ENCODE measurements around the gene NAT14.

The NAT14 gene

DNA sequence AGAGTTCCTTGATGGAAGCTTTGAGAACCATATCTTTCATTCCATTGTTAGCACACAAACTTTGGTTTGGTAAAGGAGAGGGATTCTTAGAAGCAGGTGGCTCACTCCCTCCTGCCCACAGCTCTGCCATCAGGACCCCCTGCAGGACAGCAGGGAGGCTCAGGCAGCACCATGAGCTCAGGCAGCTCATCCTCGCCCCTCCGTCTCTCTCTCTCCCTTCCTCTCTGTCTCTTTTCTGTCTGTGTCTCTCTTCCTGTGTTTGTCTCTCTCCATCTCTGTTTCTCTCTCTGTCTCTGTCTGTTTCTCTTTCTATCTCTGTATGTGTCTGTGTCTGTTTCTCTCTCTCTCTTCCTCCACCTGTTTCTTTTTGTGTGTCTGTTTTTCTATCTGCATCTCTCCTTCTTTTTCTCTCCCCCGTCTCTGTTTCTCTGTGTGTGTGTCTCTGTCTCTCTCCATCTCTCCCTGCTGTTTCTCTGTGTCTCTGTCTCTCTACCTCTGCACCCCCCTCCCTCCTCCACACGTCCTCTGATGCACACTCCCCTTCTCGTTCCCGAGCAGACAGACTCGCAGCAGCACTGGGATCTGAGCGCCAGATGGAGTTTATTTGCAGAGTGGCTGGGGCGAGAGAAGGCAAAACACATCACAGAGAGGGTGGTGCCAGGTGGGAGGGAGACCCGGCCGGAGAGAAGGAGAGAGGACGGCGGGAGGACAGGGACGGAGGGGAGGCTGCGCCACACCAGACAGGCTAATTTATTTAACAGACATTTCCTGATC, 43.2 kb downstream of the NAT14 start:
- TF ChIP-seq, protein P1, sequence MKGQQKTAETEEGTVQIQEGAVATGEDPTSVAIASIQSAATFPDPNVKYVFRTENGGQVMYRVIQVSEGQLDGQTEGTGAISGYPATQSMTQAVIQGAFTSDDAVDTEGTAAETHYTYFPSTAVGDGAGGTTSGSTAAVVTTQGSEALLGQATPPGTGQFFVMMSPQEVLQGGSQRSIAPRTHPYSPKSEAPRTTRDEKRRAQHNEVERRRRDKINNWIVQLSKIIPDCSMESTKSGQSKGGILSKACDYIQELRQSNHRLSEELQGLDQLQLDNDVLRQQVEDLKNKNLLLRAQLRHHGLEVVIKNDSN (IDR thresholded peaks at IDR 0.05), result no peak
- TF ChIP-seq ZBTB7A (IDR thresholded peaks at IDR 0.05; ENCODE audit: low read depth), result no peak
- no peak for TF ChIP-seq TCF12 (IDR thresholded peaks at IDR 0.05; ENCODE audit: low read depth)
- no peak for TF ChIP-seq CEBPB (IDR thresholded peaks at IDR 0.05)
- no peak for TF ChIP-seq CREB1 (IDR thresholded peaks at IDR 0.05; ENCODE audit: low read depth)
- no peak for TF ChIP-seq NFIC (IDR thresholded peaks at IDR 0.05)
- no peak for TF ChIP-seq TEAD4 (IDR thresholded peaks at IDR 0.05)
- TF ChIP-seq, protein P2, sequence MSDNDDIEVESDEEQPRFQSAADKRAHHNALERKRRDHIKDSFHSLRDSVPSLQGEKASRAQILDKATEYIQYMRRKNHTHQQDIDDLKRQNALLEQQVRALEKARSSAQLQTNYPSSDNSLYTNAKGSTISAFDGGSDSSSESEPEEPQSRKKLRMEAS (IDR thresholded peaks at IDR 0.05), result no peak
- TF ChIP-seq FOXM1 (IDR thresholded peaks at IDR 0.05; ENCODE audit: borderline replicate concordance, low read depth), result no peak
- TF ChIP-seq, protein P3, sequence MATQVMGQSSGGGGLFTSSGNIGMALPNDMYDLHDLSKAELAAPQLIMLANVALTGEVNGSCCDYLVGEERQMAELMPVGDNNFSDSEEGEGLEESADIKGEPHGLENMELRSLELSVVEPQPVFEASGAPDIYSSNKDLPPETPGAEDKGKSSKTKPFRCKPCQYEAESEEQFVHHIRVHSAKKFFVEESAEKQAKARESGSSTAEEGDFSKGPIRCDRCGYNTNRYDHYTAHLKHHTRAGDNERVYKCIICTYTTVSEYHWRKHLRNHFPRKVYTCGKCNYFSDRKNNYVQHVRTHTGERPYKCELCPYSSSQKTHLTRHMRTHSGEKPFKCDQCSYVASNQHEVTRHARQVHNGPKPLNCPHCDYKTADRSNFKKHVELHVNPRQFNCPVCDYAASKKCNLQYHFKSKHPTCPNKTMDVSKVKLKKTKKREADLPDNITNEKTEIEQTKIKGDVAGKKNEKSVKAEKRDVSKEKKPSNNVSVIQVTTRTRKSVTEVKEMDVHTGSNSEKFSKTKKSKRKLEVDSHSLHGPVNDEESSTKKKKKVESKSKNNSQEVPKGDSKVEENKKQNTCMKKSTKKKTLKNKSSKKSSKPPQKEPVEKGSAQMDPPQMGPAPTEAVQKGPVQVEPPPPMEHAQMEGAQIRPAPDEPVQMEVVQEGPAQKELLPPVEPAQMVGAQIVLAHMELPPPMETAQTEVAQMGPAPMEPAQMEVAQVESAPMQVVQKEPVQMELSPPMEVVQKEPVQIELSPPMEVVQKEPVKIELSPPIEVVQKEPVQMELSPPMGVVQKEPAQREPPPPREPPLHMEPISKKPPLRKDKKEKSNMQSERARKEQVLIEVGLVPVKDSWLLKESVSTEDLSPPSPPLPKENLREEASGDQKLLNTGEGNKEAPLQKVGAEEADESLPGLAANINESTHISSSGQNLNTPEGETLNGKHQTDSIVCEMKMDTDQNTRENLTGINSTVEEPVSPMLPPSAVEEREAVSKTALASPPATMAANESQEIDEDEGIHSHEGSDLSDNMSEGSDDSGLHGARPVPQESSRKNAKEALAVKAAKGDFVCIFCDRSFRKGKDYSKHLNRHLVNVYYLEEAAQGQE (IDR thresholded peaks at IDR 0.05; ENCODE audit: low read depth), result no peak
- no peak for TF ChIP-seq EGR1 (IDR thresholded peaks at IDR 0.05)
- no peak for TF ChIP-seq EP300 (IDR thresholded peaks at IDR 0.05; ENCODE audit: borderline replicate concordance)
- no peak for TF ChIP-seq TAF1 (IDR thresholded peaks at IDR 0.05; ENCODE audit: low read depth)
- TF ChIP-seq RAD21 (IDR thresholded peaks at IDR 0.05; ENCODE audit: low read depth), result no peak
- no peak for TF ChIP-seq YY1 (IDR thresholded peaks at IDR 0.05; ENCODE audit: low read depth)

DNA sequence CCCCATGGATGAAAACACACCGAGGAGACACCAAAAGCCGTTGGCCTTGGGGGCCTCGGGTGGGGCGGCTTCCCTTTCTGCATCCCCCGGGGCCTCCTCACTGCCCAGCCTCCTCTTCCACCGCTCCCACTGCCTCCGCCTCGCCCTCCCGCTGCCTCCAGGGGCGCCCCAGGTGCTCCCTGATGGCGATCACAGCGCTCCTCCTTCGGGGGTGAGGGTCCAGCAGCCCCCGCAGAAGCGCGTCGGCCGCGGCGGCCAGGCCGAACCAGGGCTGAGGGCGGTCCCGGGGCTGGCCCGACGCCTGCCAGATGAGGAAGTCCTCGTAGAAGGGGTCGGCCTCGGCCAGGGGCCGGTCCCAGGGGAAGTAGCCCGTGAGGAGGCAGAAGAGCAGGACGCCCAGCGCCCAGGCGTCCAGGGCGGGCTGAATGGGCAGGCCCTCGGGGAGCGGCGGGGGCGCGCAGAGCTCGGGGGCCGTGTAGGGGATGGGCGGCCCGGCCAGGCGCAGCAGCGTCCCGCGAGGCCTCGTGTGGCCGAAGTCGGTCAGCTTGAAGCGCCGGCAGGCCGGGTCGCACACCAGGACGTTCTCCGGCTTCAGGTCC, 44.7 kb downstream of the NAT14 start:
- no peak for TF ChIP-seq EGR1 (IDR thresholded peaks at IDR 0.05)

DNA sequence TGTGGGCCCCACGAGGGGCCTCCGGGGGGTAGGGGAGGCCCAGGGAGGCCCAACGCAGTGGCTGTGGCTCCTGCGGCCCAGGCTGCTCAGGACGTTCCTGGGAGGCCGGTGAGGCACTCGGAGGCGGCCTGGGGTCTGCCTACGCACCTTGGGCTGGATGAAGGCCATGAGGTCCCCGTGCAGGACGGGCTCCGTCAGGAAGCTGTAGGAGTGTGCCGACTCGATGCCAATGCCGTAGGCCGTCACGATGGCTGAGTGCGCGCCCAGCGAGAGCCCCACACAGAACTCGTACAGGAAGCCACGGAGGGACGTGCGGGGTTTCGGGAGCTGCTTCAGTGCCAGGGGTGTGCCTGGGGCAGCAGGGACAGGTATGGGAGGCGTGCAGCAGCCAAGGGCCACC, 46.0 kb downstream of the NAT14 start:
- no peak for TF ChIP-seq TAF1 (IDR thresholded peaks at IDR 0.05; ENCODE audit: low read depth)
- TF ChIP-seq ZBTB7A (IDR thresholded peaks at IDR 0.05; ENCODE audit: low read depth), result no peak
- TF ChIP-seq, protein P3 (IDR thresholded peaks at IDR 0.05; ENCODE audit: low read depth), result no peak
- TF ChIP-seq YY1 (IDR thresholded peaks at IDR 0.05; ENCODE audit: low read depth), result no peak
- no peak for TF ChIP-seq EGR1 (IDR thresholded peaks at IDR 0.05)
- TF ChIP-seq RAD21 (IDR thresholded peaks at IDR 0.05; ENCODE audit: low read depth), result no peak
- TF ChIP-seq TCF12 (IDR thresholded peaks at IDR 0.05; ENCODE audit: low read depth), result no peak
- no peak for TF ChIP-seq CREB1 (IDR thresholded peaks at IDR 0.05; ENCODE audit: low read depth)
- TF ChIP-seq TEAD4 (IDR thresholded peaks at IDR 0.05), result no peak
- TF ChIP-seq EP300 (IDR thresholded peaks at IDR 0.05; ENCODE audit: borderline replicate concordance), result no peak
- TF ChIP-seq CEBPB (IDR thresholded peaks at IDR 0.05), result no peak
- TF ChIP-seq, protein P2 (IDR thresholded peaks at IDR 0.05), result no peak
- no peak for TF ChIP-seq FOXM1 (IDR thresholded peaks at IDR 0.05; ENCODE audit: borderline replicate concordance, low read depth)
- TF ChIP-seq, protein P1 (IDR thresholded peaks at IDR 0.05), result no peak
- TF ChIP-seq NFIC (IDR thresholded peaks at IDR 0.05), result no peak

DNA sequence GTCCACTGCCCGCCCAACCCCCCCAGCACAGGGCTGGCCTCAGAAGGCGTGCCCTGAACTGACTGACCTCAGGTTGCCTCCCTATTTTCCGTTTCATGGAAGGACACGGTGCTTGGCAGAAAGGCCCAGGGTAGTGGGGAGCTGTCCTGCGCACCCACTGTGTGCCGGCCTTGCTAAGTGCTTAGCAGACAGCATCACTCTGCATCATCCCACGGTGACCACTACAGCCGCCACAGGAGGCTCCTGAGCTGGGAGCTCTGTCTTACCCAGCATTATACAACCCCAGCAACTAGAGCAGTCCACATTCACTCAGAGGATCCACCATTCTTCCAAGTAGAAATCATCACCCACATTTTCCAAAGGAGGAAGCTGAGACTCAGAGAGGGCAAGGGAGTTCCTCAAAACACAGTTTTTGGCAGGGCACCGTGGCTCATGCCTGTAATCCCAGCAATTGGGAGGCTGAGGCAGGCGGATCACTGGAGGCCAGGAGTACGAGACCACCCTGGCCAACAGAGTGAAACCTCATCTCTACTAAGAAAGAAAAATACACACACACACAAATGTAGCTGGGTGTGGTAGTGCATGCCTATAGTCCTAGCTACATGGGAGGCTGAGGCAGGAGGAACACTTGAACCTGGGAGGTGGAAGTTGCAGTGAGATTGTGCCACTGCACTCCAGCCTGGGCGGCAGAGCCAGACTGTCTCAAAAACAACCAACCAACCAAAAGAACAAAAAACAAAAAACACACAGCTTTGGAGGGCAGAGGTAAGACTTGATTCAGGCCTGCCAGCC, 50.4 kb downstream of the NAT14 start:
- TF ChIP-seq EGR1 (IDR thresholded peaks at IDR 0.05), result no peak
- TF ChIP-seq YY1 (IDR thresholded peaks at IDR 0.05; ENCODE audit: low read depth), result no peak
- TF ChIP-seq RAD21 (IDR thresholded peaks at IDR 0.05; ENCODE audit: low read depth), result no peak

DNA sequence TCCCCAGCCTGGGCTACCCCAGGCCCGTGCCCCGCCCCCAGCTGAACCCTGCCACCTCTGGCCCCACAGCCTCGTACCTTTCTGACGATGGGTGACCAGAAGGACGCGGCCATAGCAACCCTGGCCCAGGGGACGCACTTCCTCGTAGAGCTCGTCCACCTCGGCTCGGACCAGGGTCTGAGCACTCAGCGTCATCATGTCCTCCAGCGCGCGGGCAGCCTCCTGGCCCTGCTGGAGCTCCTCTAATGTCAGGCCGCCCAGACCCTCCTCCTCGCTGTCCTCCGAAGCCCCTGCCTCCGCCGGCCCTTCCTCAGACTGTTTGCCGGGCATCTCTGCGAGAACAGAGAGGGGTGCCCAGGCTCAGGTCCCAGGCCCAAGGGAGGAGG, 51.0 kb downstream of the NAT14 start:
- TF ChIP-seq CREB1 (IDR thresholded peaks at IDR 0.05; ENCODE audit: low read depth) (no peak), YY1 (IDR thresholded peaks at IDR 0.05; ENCODE audit: low read depth) (no peak)
- TF ChIP-seq, protein P2 (IDR thresholded peaks at IDR 0.05), result no peak

Measured in Ishikawa (cell line).